Stimulated activated CD4-positive, alpha-beta T cell treated with anti-CD3 and anti-CD28 coated beads, Interleukin-4, amount 100 ng/mL, for 24 hours (primary cell): ENCODE data around the gene GNL2.
"Not testable (repeated sequence)": the region's sequence is repeated elsewhere in the genome, so short reads cannot be mapped to it uniquely, and the experiment has no call there.

Source experiments
- DNase-seq: peaks from one replicate; pipeline ENCODE4 v3.0.0-alpha.2; 2020

GNL2 gene

DNA sequence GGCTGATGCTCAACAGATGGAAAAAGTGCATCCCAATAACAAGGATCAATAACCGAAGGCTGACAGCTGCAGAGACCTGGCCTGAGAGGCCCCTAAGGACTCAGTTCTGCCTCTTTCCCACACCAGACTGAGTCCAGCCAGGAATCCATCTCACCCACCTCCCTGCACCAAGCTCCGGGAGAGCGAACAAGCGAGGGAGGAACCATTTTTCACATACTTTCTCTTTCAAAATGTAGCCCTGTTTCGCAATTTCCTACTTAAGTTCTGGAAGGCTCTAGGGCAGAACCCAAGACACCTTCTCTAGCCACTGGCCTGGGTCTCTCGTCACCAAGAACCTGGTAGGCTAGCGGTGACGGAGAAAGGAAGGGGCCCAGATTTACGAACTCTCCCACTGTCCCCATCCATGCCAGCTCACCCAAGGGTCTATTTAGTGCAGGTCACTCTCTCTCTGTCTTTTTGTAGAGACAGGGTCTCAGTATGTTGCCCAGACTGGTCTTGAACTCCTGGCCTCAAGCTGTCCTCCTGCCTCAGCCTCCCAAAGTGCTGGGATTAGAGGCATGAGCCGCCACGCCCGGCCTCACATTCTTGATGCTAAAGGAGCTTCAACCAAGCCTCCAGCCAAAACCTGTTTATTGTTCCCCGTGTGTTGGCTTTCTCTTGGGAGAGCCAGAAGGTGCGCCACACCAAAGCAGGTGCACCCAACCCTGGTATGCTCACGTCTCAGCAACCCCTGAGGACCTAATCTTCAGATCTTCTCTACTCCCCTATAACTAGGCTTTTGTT, 10.9 kb upstream of the GNL2 start:
- DNase-seq = no peak

DNA sequence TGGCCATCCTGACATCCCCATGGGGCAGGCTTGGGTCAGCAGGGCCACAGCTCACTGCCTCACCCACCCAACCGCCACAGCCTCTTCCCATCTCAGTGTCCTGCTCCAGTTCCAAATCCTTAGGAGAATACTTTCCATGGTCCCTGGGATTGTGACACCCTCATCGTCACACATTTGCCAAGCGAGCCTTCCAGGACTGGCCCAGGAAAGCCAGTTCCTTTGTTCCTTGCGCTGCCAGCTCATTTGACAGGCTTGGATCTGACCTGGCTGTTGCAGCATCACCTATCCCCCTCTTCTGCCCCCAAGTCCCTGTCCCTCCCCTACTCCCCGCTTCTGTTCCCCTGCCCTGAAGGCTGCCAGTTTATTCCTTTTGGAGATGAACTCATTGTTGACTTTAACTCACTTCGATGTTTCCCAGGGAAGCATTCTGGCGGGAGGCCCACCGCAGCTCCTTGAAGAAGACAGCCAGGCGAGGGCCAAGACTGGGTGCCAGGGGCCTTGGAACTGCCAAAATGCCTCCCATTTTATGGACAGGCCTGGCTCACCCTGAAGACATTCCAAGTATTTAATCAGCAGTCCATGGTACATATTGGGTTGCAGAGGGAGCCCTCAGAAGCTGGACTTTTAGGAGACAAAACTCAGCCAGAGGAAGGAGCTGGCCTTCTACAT, 10.2 kb upstream of the GNL2 start:
- no peak for DNase-seq

DNA sequence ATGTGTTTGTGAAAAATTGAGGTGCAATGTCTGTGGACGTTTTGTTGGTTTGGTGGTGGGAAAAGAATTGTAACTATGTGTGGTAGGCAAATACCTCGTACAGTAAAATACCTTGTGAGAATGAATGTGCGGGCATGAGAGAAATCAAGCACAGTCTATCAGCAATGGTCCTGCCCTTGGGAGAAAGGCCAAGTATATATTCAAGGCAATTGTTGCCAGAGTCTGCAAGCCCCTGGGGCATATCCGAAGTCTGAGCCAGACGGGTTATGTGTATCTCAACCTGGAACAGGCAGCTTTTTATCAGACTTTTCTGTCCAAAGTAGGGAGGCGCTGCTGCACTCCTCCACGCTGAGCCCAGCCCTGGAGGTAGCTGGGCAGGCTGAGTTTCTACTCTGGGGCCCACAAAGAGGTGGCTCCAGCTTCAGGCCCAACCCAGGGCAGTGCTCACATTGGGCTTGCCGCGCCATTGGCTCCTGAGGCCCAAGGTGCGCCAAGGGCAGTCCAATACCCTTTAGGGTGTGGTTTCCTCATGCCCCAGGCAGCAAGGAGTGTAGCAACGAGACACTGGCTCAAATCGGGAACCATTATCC, 9.4 kb upstream of the GNL2 start:
- DNase-seq = no peak

DNA sequence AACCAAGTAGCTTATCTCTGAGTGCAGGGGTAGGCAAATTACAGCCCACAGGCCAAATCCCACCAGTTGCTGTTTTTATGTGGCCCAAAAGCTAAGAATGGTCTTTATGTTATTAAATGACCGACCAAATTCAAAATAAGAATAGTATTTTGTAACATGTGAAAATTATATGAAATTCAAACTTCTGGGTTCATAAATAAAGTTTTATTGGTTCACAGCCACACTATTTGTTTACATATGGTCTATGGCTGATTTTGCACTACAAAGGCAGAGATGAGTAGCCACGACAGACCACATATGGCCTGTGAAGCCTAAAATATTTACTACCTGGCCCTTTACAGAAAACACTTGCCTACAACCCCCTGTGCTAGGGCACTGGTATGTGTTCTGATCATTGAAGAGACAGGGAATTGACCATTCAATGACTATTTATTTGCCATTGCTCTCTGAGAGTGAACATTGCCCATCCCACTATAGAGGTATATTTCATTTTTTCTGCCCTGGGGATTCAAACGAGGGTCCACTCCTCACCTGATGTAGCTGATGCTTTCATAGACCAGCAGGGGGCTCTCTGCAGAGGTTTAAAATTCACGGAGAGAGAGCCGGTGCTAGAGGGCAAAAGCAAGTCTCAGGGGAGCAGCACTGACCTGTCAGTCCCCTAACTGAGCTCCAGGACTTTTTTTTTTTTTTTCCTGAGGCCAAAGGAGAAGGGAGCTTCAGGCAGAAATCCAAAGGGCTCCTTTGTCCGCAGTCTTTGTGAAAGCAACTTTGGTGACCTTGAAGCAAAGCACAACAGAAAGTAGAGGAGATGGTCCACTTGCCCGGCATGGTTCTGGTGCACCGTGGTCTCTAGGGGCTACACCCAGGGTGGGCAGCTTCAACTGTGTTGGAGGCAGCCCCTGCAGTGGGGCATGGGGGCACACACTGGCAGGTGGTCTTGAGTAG, 7.3 kb upstream of the GNL2 start:
- DNase-seq = peak; percentile 43

DNA sequence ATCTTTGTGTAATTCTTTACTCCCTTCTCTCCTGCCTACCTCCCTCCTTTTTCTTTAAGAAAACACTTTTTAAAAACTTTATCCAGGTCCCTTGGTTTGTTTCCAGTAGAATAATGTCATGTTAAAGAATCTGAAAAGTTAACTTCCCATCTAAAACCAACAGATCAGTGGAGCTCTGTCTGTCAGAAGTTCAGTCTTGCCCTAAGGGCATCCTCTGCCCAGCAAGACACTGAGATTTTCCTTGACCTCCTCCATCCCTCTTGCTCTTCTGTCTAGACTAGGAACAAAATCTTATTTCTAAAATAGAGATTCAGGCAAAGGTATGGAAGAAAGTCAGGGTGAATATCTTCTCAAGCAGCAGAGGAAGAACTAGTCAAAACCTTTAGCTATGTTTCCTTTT, 5.7 kb upstream of the GNL2 start:
- no peak for DNase-seq

DNA sequence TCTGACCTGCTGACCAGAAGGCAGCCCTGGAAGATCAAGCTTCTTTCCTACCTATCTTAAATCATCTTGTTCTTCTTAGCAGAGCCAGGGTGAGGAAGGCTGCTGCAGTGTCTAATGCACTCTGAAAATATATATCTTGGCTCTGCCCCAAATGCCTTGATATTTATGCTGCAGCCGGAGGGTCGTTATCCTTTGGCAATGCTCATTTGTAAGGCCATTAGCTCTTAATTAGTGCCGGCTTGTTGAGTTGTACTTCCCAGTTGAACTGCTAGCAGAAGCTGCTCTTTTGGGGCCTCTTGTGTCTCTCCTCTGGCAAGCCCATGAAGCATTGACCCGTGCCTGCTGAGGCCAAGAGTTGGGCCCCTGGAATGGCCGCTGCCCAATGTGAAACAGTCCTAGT, 4.2 kb upstream of the GNL2 start:
- no peak for DNase-seq

DNA sequence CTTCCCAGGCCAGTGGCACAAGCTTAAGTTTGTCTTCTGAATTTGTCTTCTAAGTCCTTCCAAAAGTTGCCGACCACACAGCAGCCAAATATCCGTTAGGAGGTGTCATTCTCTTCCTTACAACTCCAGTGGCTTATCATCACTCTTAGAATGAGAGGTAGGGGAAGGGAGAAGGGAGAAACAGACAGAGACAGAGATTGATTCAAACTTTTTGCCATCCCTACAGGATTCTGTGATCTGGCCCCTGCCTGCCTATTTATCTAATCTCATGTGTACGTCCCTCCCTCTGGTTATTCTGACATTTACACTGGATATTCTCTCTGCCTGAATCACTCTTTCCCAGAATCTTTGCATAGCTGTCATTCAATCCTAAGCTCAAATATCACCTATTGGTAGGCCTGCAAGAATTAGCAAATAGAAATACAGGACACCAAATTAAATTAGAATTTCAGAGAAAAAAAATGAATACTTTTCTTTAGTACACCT, 488 bp upstream of the GNL2 start:
- DNase-seq = no peak

DNA sequence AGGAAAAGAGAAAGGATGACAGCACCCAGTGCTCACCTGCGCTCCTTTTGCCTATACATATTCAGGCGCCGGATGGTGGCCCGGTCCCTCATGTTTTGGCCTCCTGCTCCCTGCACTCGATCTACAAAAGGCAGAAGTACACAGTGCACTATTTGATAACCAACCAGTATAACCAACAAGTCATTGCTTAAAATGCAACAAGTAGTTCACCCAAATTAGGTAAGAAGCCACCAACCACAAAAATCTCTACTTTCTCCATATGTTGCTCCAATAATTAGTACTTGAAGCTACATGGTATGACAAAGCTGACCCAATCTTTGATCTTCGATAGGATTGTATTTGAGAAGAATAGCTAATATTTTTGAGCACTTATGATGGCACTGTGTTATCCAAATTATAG, 2.0 kb downstream of the GNL2 start:
- DNase-seq = no peak

DNA sequence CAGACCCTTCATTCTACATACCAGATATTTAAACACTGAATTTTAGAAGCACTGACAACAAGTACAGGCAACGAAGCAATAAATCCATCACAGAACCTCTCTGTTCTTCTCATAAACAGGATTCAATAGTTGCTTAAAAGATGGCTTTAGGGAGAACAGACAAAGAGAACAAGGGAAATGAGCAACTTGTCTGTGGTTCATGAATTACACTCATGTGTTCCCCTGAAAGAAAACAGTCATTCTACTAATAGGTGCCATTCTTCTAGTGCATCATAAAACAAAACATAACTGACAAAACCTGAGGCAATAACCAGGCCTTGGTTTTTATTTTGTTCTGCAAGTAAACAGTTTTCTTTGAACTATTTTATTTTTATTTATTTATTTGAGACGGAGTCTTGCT, 6.8 kb downstream of the GNL2 start:
- DNase-seq = no peak

DNA sequence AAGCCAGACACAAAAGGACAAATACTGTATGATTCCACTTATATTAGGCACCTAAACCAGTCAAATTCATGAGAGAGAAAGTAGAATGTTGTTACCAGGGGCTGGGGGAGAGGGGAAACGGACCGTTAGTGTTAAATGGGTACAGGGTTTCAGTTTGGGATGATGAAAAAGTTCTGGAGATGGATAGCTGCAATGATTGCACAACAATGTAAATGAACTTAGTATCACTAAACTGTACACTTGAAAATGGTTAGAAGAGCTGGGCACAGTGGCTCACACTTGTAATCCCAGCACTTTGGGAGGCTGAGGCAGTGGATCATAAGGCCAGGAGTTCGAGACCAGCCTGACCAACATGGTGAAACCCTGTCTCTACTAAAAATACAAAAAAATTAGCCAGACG, 11.2 kb downstream of the GNL2 start:
- DNase-seq = not testable (repeated sequence)

DNA sequence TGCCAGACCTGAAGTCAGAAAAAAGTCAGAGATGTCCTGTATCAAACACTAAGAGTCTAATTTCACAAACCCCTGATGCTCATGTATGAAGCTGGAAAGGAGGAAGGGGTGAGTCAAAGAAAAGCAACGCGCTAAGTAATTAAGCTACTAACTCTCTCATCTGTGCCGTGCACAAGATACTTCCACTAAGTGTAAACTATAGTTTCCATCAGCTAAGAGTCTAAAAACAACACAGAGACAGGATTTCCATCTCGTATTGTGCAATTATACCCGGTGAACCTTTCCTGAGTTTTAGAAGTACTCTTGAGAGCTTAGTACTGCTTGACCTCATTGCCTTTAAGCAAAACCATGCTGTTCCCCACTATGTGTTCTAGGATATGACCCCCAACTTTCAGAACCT, 20.0 kb downstream of the GNL2 start:
- DNase-seq = no peak

DNA sequence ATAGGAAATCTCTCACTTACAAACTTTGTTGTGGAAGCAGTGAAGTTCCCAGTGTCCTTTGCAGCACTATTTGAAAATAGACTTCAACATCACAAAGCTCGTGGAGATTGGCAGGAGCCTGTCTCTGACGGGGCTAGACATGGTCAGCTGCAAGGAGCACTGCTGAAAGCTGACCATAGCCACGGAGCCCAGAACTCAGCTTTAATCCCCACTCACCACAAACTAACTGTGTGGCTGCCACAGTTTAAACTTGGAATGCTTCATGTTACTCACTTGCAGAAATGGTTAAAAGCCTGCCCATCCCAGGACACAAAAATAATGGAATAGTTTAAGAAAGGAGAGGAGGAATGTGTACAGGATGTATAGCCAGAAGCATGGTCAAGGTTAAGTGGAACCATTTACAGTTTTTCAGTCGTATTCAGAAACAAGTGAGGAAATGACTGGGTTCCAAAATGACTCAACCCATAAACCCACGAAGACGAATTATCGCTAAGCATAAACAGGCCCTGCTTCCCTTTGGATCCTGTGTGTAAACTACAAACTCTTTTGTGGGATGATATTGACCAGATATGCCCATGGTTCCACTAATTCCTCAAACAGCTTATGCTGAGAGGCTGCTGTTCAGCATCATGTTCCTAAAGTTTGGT, 20.8 kb downstream of the GNL2 start:
- peak; percentile 6 for DNase-seq

DNA sequence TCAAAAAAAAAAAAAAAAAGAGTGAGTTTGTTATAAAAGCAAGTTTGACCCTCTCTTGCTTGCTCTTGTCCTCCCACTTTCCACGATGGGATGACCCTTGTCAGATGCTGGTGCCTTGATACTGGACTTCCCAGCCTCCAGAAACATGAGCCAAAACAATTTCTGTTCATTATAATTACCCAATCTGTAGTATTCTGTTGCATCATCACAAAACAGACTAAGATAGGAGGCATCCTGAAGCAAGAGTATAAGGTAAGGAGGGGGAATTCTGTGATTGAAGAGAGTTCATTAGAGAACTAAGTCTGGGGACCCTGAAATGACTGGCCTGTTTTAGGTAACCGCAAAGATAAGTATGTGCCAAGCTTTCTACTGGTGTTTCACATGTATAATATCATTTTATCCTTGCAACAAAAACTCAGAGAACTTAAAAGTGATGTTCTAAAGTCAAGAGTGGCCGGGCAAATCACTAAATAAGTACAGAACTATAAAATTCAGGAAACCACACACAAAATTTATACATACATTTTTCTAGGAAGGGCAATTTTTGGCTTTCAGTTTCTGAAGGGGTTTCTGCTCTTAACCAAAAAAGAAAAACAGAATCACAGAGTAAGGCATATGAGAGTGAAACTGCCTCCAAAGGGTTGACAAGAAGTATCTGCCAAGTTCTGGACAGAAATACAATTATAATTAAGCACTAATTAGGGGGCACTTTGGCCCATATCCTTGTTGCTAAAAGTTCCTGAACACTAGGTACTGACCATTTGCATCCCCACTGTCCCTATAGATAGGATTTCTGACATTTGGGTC, 25.0 kb downstream of the GNL2 start:
- no peak for DNase-seq

DNA sequence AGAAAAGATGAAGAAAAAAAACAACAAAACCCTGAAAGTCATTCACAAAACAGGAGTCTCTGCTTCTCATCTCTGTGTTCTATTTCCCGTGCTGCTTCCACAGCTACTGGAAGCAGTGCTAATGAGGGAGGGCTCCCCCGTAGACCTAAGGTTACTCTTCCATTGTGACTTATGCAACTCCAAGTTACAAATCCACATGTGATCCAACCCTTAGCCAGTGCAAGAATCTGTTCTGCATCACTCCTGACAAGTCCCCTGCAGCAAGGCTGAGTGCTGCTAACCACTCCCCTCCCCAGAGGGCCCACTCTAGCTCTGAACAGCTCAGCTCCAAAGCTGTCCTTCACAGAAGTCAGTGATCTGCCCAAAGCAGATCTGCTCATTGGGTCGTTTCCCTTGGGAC, 28.7 kb downstream of the GNL2 start:
- no peak for DNase-seq

DNA sequence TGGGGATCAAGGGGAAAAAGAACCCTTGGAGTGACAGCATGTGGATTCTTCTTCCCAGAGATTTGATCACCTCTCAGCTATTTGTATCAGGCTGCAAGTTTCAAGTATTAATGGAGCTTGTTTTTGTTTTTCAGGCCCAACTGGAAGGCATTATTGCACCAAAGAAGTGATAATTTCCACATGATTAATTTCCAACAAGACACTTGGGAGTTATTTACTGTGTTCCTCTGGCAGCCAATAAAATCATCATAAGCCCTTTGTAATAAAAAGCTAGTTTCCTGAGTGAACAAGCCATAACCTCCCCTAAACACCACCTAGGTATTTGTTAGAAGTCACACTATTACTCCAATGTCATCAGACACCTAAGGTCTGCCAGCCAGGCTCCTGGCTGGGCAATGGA, 30.8 kb downstream of the GNL2 start:
- DNase-seq = no peak

DNA sequence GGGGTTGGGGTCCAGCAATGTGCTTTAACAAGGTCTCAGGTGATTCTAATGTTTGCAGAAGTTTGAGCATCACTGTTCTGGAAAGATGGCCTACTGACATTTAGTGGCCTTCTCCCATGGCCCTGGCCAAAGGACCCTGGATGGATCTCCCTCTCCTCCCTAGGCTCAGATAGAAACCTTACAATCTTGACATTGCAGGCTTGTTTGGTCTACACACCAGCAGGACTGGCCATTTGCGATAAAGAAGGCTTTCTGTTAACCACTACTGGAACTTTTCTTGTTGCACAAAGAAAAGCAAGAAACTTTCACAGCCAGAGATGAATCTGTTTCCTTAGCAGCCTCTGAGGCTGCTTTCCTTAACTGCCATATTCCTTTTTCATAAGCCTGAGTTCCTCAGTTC, 32.8 kb downstream of the GNL2 start:
- DNase-seq = no peak

DNA sequence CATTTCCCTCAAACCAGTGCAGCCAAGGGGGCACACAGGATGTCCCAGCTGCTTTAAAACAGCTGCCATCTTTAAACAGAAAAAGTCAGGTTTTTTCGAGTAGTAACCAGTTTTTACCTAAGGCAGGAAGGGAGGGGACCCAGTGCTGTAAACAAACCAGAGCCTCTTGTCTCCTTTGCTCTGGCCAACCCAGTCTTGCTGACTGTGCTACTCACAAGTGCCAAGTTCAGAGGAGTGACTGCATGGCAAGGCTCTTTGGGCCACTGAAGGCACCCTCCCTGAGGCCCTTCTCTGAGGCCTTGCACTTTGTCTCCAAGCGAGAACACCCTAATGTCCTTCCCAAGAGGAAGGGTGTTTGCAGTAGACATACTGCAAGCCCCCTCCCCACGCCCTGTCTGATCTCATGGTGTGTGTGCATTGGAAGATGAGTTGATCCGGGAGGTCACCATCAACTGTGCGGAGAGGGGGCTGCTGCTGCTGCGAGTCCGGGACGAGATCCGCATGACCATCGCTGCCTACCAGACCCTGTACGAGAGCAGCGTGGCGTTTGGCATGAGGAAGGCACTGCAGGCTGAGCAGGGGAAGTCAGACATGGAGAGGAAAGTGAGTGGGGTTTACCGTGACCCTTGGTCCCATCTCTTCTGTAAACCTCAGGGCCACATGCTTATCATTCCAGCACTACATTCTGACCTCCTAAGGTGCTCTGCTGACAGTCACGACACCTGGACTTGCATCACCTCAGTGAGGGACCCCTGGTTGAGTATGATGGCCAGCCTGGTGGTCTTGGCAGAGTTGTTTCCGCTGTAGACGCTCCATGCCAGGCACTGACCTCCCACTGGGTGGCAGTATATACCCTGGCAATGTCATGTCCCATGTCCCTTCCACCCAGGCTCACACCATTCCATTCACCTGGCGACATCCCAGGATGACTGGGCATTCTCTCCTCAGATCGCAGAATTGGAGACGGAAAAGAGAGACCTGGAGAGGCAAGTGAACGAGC, 34.3 kb downstream of the GNL2 start:
- DNase-seq = peak; percentile 27

DNA sequence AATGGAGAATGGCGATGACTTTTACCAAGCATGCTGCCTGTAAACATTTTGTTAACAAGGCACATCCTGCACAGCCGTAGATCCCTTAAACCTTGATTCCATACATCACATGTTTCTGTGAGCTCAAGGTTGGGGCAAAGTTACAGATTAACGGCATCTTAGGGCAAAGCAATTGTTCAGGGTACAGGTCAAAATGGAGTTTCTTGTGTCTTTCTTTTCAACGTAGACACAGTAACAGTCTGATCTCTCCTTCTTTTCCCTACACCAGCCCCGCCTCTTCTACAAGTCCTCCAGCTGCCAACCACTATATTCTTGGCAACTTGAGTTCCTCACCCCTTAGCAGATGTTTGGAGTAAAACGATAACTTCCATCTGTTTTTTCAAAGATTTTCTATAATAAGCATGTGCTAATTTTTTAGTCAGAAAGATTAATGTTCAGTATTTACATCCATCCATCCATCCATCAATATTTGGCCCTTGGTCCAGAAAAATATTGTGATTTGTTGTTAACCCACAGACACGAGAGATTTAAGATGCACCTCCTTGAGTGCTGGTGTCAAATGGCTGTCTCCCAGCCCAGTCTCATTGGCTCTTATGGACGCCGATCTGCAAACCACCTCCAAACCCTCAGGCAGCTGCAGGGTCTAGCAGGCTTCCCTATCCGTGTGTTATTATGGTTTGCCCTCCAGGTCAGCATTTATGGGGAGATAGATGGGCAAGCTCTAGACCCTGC, 35.2 kb downstream of the GNL2 start:
- DNase-seq = no peak

DNA sequence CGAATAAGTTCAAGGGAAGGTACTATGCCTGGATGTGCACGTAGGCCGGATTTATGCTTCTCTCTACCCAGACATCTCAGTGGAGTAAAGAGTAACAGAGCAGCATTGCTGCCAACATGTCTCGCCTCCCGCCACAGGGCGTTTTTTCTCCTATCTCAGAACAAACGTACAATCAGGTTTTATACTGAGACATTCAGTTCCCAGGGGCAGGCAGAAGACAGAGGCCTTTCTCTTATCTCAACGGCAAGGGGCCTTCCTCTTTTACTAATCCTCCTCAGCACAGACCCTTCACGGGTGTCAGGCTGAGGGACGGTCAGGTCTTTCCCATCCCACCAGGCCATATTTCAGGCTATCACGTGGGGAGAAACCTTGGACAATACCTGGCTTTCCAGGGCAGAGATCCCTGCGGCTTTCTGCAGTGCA, 35.8 kb downstream of the GNL2 start:
- not testable (repeated sequence) for DNase-seq

DNA sequence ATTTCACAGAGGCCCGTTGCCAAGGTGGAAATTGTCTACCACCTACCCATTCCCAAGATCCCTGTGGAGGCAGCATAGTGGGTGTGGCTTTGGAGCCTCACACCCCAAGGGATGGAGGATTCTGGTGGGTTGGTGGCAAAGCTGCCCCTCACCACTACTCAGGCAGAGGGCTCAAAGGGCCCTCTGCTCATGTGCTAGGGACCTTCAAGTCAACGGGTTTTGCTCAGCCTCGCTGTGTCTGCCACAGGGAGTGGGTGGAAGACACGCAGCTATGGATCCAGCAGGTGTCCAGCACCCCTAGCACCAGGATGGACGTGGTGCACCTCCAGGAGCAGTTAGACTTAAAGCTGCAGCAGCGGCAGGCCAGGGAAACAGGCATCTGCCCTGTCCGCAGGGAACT, 36.7 kb downstream of the GNL2 start:
- no peak for DNase-seq
